GM12878 (cell line): ENCODE results near the gene CDHR5. TPM values are rescaled to one million over a fixed set of nuclear protein-coding genes. Genes with fewer than 3 reads are reported as not detected.

Experiments
- ATAC-seq: fragments of 200-7000 bp; cut with Tn5 transposase; 3 replicates; pipeline ENCODE4 v1.9.1; 2020; ENCODE audit warnings: mild to moderate bottlenecking, moderate library complexity
- BruUV-seq: library from RNA; stranded (reverse); fragments of 400-500 nt; replicated peaks from 2 replicates; lab custom pipeline; 2021; lab: Mats Ljungman, UMichigan
- CTCF ChIA-PET: fragments of 300-600 bp; sonication (Branson Sonifier 250); formaldehyde crosslinking; extraction: SDS; loops from one replicate; lab custom pipeline; 2021; ENCODE audit warnings: inconsistent platforms; lab: Yijun Ruan, JAX
- POLR2A ChIA-PET: fragments of 350-600 bp; formaldehyde crosslinking; extraction: SDS; loops from one replicate; lab custom pipeline; 2021; ENCODE audit warnings: inconsistent platforms; lab: Charles Lee
- RAD21 ChIA-PET: fragments of 300-600 bp; sonication (Branson Sonifier 250); formaldehyde crosslinking; loops from one replicate; lab custom pipeline; 2023; ENCODE audit warnings: antibody characterized with exemption; ENCODE audit not compliant: unreplicated experiment; lab: Charles Lee
- SMC1A ChIA-PET: fragments of 300-600 bp; sonication (Branson Sonifier 250); formaldehyde crosslinking; loops from one replicate; lab custom pipeline; 2023; ENCODE audit not compliant: unreplicated experiment, uncharacterized antibody; lab: Charles Lee
- DNase-seq: peaks from one replicate; pipeline ENCODE4 v3.0.0-alpha.2; 2011; ENCODE audit warnings: low read depth, low spot score
- FAIRE-seq: peaks from 3 replicates; lab custom pipeline; 2011; peaks lifted over from hg19 to GRCh38; lab: Jason Lieb, UNC
- H2AFZ ChIP-seq: 2 replicates; pipeline ENCODE4 v1.6.0; 2011; ENCODE audit warnings: low read depth, low read length, control low read depth; ENCODE audit not compliant: control insufficient read depth
- H3K27ac ChIP-seq: 2 replicates; pipeline ENCODE4 v1.5.1; 2011; ENCODE audit warnings: control low read depth; ENCODE audit not compliant: control insufficient read depth, insufficient read depth
- H3K27me3 ChIP-seq, 2 experiments: replicated peaks in 1 of 2; 2 replicates each; pipeline versions ENCODE4 v1.6.0 to v1.6.1; 2011; ENCODE audit warnings: low read length in 1 of 2; ENCODE audit not compliant: control insufficient read depth in 2 of 2, insufficient read depth in 2 of 2
- H3K36me3 ChIP-seq, 2 experiments: 2 replicates each; pipeline ENCODE4 v1.5.1; 2011; ENCODE audit warnings: low read length in 1 of 2; ENCODE audit not compliant: control insufficient read depth in 2 of 2, insufficient read depth in 2 of 2
- H3K4me1 ChIP-seq: 2 replicates; pipeline ENCODE4 v1.6.1; 2011; ENCODE audit warnings: mild to moderate bottlenecking, low read length, moderate library complexity, mixed read lengths; ENCODE audit not compliant: control insufficient read depth, insufficient read depth
- H3K4me2 ChIP-seq: 2 replicates; pipeline ENCODE4 v1.6.0; 2011; ENCODE audit warnings: control low read depth; ENCODE audit not compliant: control insufficient read depth, insufficient read depth
- H3K4me3 ChIP-seq: fragments of 200-600 bp; sonication (generic); 2 replicates; pipeline ENCODE4 v1.5.1; 2016
- H3K79me2 ChIP-seq: 2 replicates; pipeline ENCODE4 v1.6.0; 2011; ENCODE audit warnings: low read length; ENCODE audit not compliant: control insufficient read depth, insufficient read depth
- H3K9ac ChIP-seq: 2 replicates; pipeline ENCODE4 v1.8.0; 2011; ENCODE audit warnings: low read length, control low read depth, mixed read lengths; ENCODE audit not compliant: control insufficient read depth, insufficient read depth
- H3K9me3 ChIP-seq: replicated peaks from 3 replicates; pipeline ENCODE4 v1.5.1; 2011; ENCODE audit warnings: mild to moderate bottlenecking, low read length; ENCODE audit not compliant: control insufficient read depth, insufficient read depth
- H4K20me1 ChIP-seq: 2 replicates; pipeline ENCODE4 v1.6.0; 2011; ENCODE audit not compliant: control insufficient read depth, insufficient read depth
- JUNB ChIP-seq: IDR thresholded peaks from 2 replicates; pipeline ENCODE4 v1.6.1; 2016; ENCODE audit warnings: antibody characterized with exemption, mild to moderate bottlenecking
- MEF2A ChIP-seq: IDR thresholded peaks from 2 replicates; pipeline ENCODE4 v1.6.1; 2011; ENCODE audit warnings: low read depth, mild to moderate bottlenecking, low read length, moderate library complexity; ENCODE audit not compliant: insufficient read depth
- MEF2B ChIP-seq: fragments of 450-650 bp; IDR thresholded peaks from 2 replicates; pipeline ENCODE4 v1.6.1; 2018; ENCODE audit warnings: mild to moderate bottlenecking, moderate library complexity; ENCODE audit not compliant: partially characterized antibody, poor library complexity, severe bottlenecking
- MYB ChIP-seq: fragments of 150-350 bp; IDR thresholded peaks from 2 replicates; pipeline ENCODE4 v1.6.1; 2014; ENCODE audit warnings: mild to moderate bottlenecking, low read depth, low read length, borderline replicate concordance
- SP1 ChIP-seq: IDR thresholded peaks from one replicate; pipeline ENCODE4 v1.6.1; 2011; ENCODE audit warnings: low read depth, low read length
- SPI1 ChIP-seq: IDR thresholded peaks from 2 replicates; pipeline ENCODE4 v1.6.1; 2011; ENCODE audit warnings: low read depth, mild to moderate bottlenecking, low read length, moderate library complexity, borderline replicate concordance; ENCODE audit not compliant: insufficient read depth
- YY1 ChIP-seq: IDR thresholded peaks from 2 replicates; pipeline ENCODE4 v1.6.1; 2011; ENCODE audit warnings: low read depth, mild to moderate bottlenecking, low read length
- WGBS: methylation state at CpG from one replicate; pipeline ENCODE4 v1.1.6; 2016; ENCODE audit warnings: low lambda C conversion rate; ENCODE audit not compliant: insufficient replicate concordance, insufficient coverage; ENCODE audit errors: missing lambda C conversion rate; 5-methylcytosine and 5-hydroxymethylcytosine counted together
- in situ Hi-C: fragments of 300-500 bp; cut with MboI; formaldehyde crosslinking; loops from 9 replicates; pipeline ENCODE4 v1.14.3; 2018; ENCODE audit warnings: mixed read lengths
- intact Hi-C: fragments of 100-400 bp; cut with micrococcal nuclease; formaldehyde crosslinking; loops from one replicate; pipeline ENCODE4 v1.14.2; 2022; ENCODE audit not compliant: unreplicated experiment
- polyA plus RNA-seq, 11 experiments: library from polyadenylated mRNA; depleted of rRNA in 4 of 11; unstranded in 6 of 11; stranded (reverse) in 5 of 11; fragments of >200 nt; fragmentation: Nextera tagmentation in 4 of 11; fragmentation: Illumina TruSeq in 1 of 11; extraction: Ambion mirVana in 4 of 11; extraction: Trizol in 1 of 11; gene quantifications; 1 replicate in 1 of 11; 2 replicates in 10 of 11; pipeline versions ENCODE4 v1.2.1 to v1.2.3, GENCODE V29; 2011 to 2016; ENCODE audit warnings: inconsistent platforms in 2 of 11, missing spikeins in 2 of 11, low read depth in 1 of 11
- total RNA-seq, 4 experiments: library from RNA; depleted of rRNA in 3 of 4; stranded (reverse); fragments of >200 nt in 3 of 4; fragmentation: Illumina TruSeq in 1 of 4; extraction: Trizol in 1 of 4; gene quantifications; 2 replicates each; pipeline versions ENCODE4 v1.2.1 to v1.2.3, GENCODE V29; 2013 to 2021
- TF ChIP-seq, protein P1 (sequence below): fragments of 450-650 bp; IDR thresholded peaks from 2 replicates; pipeline ENCODE4 v1.6.1; 2014; ENCODE audit warnings: mild to moderate bottlenecking
- TF ChIP-seq, protein P2 (sequence below): IDR thresholded peaks from 2 replicates; pipeline ENCODE4 v1.6.1; 2012; ENCODE audit warnings: low read length, inconsistent platforms
- TF ChIP-seq, protein P3 (sequence below): IDR thresholded peaks from 2 replicates; pipeline ENCODE4 v1.6.1; 2011; ENCODE audit warnings: mild to moderate bottlenecking, low read depth, low read length, moderate library complexity; ENCODE audit not compliant: insufficient replicate concordance

The CDHR5 gene
- total and polyA plus RNA-seq, 10 of the 15 experiments (the other 5 are each of a cell fraction or from before 2014, with no cell fraction given): 0.06 TPM; not detected in 9

DNA sequence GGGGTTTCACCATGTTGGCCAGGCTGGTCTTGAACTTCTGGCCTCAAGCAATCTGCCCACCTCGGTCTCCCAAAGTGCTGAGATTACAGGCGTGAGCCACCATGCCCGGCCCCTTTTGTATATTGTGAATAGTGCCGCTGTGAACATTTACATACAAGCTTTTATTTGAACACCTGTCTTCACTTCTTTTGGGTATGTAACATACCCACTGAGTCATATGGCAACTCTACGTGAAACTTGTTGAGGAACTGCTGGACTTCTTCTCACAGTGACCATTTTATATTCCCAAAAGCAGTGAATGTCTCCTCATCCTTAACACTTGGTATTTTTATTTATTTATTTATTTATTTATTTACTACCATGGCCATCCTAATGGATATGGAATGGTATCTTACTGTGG is 6.1 kb upstream of the CDHR5 start:
- SMC1A ChIA-PET: no interaction called here
- Histone ChIP-seq H3K9ac (no peak overlapping the region), H3K79me2 (no peaks in the 10 kb centered on the region), H2AFZ (no peak overlapping the region), H3K4me1 (peaks cover 29% of the 10 kb centered on the region), H3K4me2 (0 out of 2 replicates have a peak overlapping the region, but pooled peaks have one; percentile 1), H3K4me3 (no peak overlapping the region), H3K27ac (no peak overlapping the region), H3K36me3 (no peaks in the 10 kb centered on the region), H4K20me1 (no peaks in the 10 kb centered on the region), H3K9me3 (no peaks in the 10 kb centered on the region), H3K27me3 (no peaks in the 10 kb centered on the region)
- no TSS peak for BruUV-seq
- FAIRE-seq (peak; percentile 41), DNase-seq (no peak), ATAC-seq (peak; percentile 21)
- intact Hi-C loops (no loop called here), in situ Hi-C loops (no loop called here)
- WGBS: 11% methylated on average over 5 of the region's 5 CpGs
- POLR2A ChIA-PET: interaction anchor here (0.6 to 0.9 kb wide), 2 partner anchors 45 to 587 kb away, joined by 3 to 5 read pairs; no protein-coding TSS in a partner anchor
- CTCF ChIA-PET: no interaction called here
- TF ChIP-seq JUNB (peak; percentile 60), MYB (no peak)
- TF ChIP-seq, protein P1, sequence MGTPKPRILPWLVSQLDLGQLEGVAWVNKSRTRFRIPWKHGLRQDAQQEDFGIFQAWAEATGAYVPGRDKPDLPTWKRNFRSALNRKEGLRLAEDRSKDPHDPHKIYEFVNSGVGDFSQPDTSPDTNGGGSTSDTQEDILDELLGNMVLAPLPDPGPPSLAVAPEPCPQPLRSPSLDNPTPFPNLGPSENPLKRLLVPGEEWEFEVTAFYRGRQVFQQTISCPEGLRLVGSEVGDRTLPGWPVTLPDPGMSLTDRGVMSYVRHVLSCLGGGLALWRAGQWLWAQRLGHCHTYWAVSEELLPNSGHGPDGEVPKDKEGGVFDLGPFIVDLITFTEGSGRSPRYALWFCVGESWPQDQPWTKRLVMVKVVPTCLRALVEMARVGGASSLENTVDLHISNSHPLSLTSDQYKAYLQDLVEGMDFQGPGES: no peak
- RAD21 ChIA-PET: no interaction called here

DNA sequence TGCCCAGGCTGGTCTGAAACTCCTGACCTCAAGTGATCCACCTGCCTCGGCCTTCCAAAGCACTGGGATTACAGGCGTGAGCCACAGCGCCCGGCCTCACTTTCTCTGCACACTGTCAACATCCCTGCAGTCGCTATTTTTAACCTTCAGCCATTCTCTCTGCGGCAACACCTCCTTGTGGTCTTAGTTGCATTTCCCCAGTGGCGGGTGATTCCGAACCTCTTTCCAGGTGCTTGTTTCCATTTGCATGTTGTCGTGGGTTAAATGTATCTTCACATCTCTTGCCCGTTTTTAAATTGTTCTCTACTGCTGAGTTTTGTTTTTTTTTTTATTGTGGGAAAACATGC is 4.5 kb upstream of the CDHR5 start:
- no peaks in the 10 kb centered on the region for H3K36me3 ChIP-seq
- no peak for DNase-seq
- ChIA-PET RAD21 (interaction anchor here (0.6 kb wide), 1 partner anchor 370 kb away, joined by 3 read pairs; no protein-coding TSS in a partner anchor), CTCF (interaction anchor here (0.7 to 1.1 kb wide), 2 partner anchors 33 to 179 kb away, joined by 3 read pairs; no protein-coding TSS in a partner anchor), POLR2A (no interaction called here), SMC1A (no interaction called here)
- no TSS peak for BruUV-seq
- H2AFZ ChIP-seq: no peak overlapping the region; the same call in 1 of the 2 replicates
- 0% methylated on average over 10 of the region's 10 CpGs for WGBS
- intact Hi-C loops: no loop called here
- no peaks in the 10 kb centered on the region for H3K9me3 ChIP-seq
- 0 out of 2 replicates have a peak overlapping the region, but pooled peaks have one; percentile 27 for H3K9ac ChIP-seq
- peak; percentile 59 for ATAC-seq
- peak overlapping the region; percentile 39; the same call in 1 of the 2 replicates for H3K4me3 ChIP-seq
- H3K79me2 ChIP-seq: no peaks in the 10 kb centered on the region
- in situ Hi-C loops: no loop called here
- H3K4me2 ChIP-seq: peak overlapping the region; percentile 75
- H3K27ac ChIP-seq: peak overlapping the region; percentile 66
- no peaks in the 10 kb centered on the region for H3K27me3 ChIP-seq
- no peaks in the 10 kb centered on the region for H4K20me1 ChIP-seq
- peaks cover 29% of the 10 kb centered on the region for H3K4me1 ChIP-seq
- FAIRE-seq: peak; percentile 70
- TF ChIP-seq SPI1: peak; percentile 31; the same call in 1 of the 2 replicates
- peak; percentile 82; the same call in 1 of the 2 replicates for TF ChIP-seq MEF2A
- TF ChIP-seq, protein P2, sequence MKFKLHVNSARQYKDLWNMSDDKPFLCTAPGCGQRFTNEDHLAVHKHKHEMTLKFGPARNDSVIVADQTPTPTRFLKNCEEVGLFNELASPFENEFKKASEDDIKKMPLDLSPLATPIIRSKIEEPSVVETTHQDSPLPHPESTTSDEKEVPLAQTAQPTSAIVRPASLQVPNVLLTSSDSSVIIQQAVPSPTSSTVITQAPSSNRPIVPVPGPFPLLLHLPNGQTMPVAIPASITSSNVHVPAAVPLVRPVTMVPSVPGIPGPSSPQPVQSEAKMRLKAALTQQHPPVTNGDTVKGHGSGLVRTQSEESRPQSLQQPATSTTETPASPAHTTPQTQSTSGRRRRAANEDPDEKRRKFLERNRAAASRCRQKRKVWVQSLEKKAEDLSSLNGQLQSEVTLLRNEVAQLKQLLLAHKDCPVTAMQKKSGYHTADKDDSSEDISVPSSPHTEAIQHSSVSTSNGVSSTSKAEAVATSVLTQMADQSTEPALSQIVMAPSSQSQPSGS: peak; percentile 20; the same call in 1 of the 2 replicates
- TF ChIP-seq, protein P3, sequence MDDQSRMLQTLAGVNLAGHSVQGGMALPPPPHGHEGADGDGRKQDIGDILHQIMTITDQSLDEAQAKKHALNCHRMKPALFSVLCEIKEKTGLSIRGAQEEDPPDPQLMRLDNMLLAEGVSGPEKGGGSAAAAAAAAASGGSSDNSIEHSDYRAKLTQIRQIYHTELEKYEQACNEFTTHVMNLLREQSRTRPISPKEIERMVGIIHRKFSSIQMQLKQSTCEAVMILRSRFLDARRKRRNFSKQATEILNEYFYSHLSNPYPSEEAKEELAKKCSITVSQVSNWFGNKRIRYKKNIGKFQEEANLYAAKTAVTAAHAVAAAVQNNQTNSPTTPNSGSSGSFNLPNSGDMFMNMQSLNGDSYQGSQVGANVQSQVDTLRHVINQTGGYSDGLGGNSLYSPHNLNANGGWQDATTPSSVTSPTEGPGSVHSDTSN: no peak
- peak; percentile 39 for TF ChIP-seq MEF2B
- TF ChIP-seq YY1: peak; percentile 74
- TF ChIP-seq SP1: peak; percentile 23
